Measurements from ENCODE around the gene PDE2A.

DNA sequence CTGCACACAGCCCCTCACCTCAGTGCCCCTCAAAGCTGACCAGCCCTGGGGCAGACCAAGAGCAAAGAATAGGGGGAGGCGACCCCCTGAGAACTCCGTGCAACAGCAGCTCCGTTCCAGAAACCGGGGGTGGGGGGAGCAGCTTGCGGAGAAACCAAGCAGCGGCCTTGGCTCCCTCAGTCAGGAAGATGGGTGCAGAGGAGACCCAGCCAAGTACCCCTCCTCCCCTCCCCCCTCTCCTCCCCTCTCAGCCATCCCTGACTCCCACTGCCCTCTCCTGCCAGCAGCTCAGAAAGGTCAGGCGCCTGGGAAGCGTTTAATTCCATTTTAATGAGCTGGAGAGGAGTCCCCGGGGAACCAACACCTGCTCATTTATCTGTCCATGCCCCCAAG lies 78.9 kb downstream of the PDE2A start:
- TF ChIP-seq, protein P1, sequence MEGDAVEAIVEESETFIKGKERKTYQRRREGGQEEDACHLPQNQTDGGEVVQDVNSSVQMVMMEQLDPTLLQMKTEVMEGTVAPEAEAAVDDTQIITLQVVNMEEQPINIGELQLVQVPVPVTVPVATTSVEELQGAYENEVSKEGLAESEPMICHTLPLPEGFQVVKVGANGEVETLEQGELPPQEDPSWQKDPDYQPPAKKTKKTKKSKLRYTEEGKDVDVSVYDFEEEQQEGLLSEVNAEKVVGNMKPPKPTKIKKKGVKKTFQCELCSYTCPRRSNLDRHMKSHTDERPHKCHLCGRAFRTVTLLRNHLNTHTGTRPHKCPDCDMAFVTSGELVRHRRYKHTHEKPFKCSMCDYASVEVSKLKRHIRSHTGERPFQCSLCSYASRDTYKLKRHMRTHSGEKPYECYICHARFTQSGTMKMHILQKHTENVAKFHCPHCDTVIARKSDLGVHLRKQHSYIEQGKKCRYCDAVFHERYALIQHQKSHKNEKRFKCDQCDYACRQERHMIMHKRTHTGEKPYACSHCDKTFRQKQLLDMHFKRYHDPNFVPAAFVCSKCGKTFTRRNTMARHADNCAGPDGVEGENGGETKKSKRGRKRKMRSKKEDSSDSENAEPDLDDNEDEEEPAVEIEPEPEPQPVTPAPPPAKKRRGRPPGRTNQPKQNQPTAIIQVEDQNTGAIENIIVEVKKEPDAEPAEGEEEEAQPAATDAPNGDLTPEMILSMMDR (IDR thresholded peaks at IDR 0.05): no peak
- TF ChIP-seq, protein P2, sequence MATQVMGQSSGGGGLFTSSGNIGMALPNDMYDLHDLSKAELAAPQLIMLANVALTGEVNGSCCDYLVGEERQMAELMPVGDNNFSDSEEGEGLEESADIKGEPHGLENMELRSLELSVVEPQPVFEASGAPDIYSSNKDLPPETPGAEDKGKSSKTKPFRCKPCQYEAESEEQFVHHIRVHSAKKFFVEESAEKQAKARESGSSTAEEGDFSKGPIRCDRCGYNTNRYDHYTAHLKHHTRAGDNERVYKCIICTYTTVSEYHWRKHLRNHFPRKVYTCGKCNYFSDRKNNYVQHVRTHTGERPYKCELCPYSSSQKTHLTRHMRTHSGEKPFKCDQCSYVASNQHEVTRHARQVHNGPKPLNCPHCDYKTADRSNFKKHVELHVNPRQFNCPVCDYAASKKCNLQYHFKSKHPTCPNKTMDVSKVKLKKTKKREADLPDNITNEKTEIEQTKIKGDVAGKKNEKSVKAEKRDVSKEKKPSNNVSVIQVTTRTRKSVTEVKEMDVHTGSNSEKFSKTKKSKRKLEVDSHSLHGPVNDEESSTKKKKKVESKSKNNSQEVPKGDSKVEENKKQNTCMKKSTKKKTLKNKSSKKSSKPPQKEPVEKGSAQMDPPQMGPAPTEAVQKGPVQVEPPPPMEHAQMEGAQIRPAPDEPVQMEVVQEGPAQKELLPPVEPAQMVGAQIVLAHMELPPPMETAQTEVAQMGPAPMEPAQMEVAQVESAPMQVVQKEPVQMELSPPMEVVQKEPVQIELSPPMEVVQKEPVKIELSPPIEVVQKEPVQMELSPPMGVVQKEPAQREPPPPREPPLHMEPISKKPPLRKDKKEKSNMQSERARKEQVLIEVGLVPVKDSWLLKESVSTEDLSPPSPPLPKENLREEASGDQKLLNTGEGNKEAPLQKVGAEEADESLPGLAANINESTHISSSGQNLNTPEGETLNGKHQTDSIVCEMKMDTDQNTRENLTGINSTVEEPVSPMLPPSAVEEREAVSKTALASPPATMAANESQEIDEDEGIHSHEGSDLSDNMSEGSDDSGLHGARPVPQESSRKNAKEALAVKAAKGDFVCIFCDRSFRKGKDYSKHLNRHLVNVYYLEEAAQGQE (IDR thresholded peaks at IDR 0.05; ENCODE audit: insufficient read depth in 1 of 2, low read depth in 2 of 2, low read length in 1 of 2): no peak
- TF ChIP-seq POLR2AphosphoS5 (IDR thresholded peaks at IDR 0.05; ENCODE audit: low read depth, low read length): no peak
- TF ChIP-seq TCF7L2 (IDR thresholded peaks at IDR 0.05; ENCODE audit: low read depth, low read length): no peak
- no peak for TF ChIP-seq SIN3A (IDR thresholded peaks at IDR 0.05; ENCODE audit: borderline replicate concordance, insufficient read depth, low read depth, low read length)

Data from Panc1 (cell line).